HepG2 (cell line): ENCODE data around the gene SP7. TPM values are rescaled to one million over a fixed set of nuclear protein-coding genes. Genes with fewer than 3 reads are reported as not detected.

Source experiments
- BCL6 ChIP-seq: IDR thresholded peaks from 2 replicates; pipeline ENCODE4 v1.6.1; 2016; ENCODE audit warnings: missing genetic modification reagents, missing compliant biosample characterization
- DPF2 ChIP-seq: sonication (generic); formaldehyde crosslinking; IDR thresholded peaks from 2 replicates; pipeline ENCODE4 v1.4.0; 2020; ENCODE audit warnings: mild to moderate bottlenecking, low read depth, missing genetic modification reagents, borderline replicate concordance
- JARID2 ChIP-seq: sonication (generic); formaldehyde crosslinking; IDR thresholded peaks from 2 replicates; pipeline ENCODE4 v1.8.1; 2023; ENCODE audit warnings: missing genetic modification reagents, inconsistent platforms; ENCODE audit not compliant: insufficient replicate concordance
- KDM3A ChIP-seq: IDR thresholded peaks from 2 replicates; pipeline ENCODE4 v1.6.1; 2018; ENCODE audit warnings: low read depth, missing compliant biosample characterization
- KDM5B ChIP-seq: sonication (generic); formaldehyde crosslinking; IDR thresholded peaks from 2 replicates; pipeline ENCODE4 v1.4.0; 2020; ENCODE audit warnings: missing genetic modification reagents, mild to moderate bottlenecking, borderline replicate concordance
- PAXIP1 ChIP-seq: sonication (generic); formaldehyde crosslinking; conservative IDR thresholded peaks from 2 replicates; pipeline ENCODE4 v1.4.0; 2020; ENCODE audit warnings: mild to moderate bottlenecking, missing genetic modification reagents, moderate library complexity
- REPIN1 ChIP-seq: sonication (generic); formaldehyde crosslinking; IDR thresholded peaks from 2 replicates; pipeline ENCODE4 v1.8.0; 2022; ENCODE audit warnings: missing genetic modification reagents, low read depth, mild to moderate bottlenecking, borderline replicate concordance
- RFX1 ChIP-seq: fragments of 450-650 bp; IDR thresholded peaks from 2 replicates; pipeline ENCODE4 v1.6.1; 2017
- SIN3B ChIP-seq: fragments of 150-350 bp; IDR thresholded peaks from 2 replicates; pipeline ENCODE4 v1.6.1; 2014; ENCODE audit warnings: low read length
- STAG1 ChIP-seq: sonication (generic); formaldehyde crosslinking; IDR thresholded peaks from 2 replicates; pipeline ENCODE4 v1.4.0; 2020; ENCODE audit warnings: missing genetic modification reagents
- ZFP91 ChIP-seq: sonication (generic); formaldehyde crosslinking; IDR thresholded peaks from 2 replicates; pipeline ENCODE4 v1.9.0; 2022; ENCODE audit warnings: missing genetic modification reagents, mild to moderate bottlenecking, borderline replicate concordance
- ZMYM4 ChIP-seq: sonication (generic); formaldehyde crosslinking; IDR thresholded peaks from 2 replicates; pipeline ENCODE4 v1.8.1; 2023; ENCODE audit warnings: mild to moderate bottlenecking, missing genetic modification reagents
- ZNF160 ChIP-seq: sonication (generic); formaldehyde crosslinking; IDR thresholded peaks from 2 replicates; pipeline ENCODE4 v1.8.0; 2022; ENCODE audit warnings: mild to moderate bottlenecking, inconsistent platforms, missing genetic modification reagents
- ZNF431 ChIP-seq: sonication (generic); formaldehyde crosslinking; IDR thresholded peaks from 2 replicates; pipeline ENCODE4 v1.9.0; 2022; ENCODE audit warnings: missing genetic modification reagents, low read depth, mild to moderate bottlenecking, borderline replicate concordance
- ZNF546 ChIP-seq: sonication (generic); formaldehyde crosslinking; conservative IDR thresholded peaks from 2 replicates; pipeline ENCODE4 v1.8.1; 2023; ENCODE audit warnings: mild to moderate bottlenecking, missing genetic modification reagents
- ZNF576 ChIP-seq: sonication (generic); formaldehyde crosslinking; IDR thresholded peaks from 2 replicates; pipeline ENCODE4 v1.4.0; 2020; ENCODE audit warnings: mild to moderate bottlenecking, missing genetic modification reagents
- ZNF616 ChIP-seq: sonication (generic); formaldehyde crosslinking; IDR thresholded peaks from 2 replicates; pipeline ENCODE4 v1.5.0; 2020; ENCODE audit warnings: low read depth, mild to moderate bottlenecking, missing genetic modification reagents
- ZNF891 ChIP-seq: sonication (generic); formaldehyde crosslinking; IDR thresholded peaks from 2 replicates; pipeline ENCODE4 v1.5.0; 2020; ENCODE audit warnings: mild to moderate bottlenecking, missing genetic modification reagents
- polyA plus RNA-seq, 8 experiments: library from polyadenylated mRNA; depleted of rRNA in 3 of 8; stranded (reverse) in 7 of 8; unstranded in 1 of 8; fragments of >200 nt; fragmentation: Illumina TruSeq in 4 of 8; extraction: Trizol in 4 of 8; gene quantifications; 2 replicates each; pipeline versions ENCODE4 v1.2.1 to v1.2.3, GENCODE V29; 2011 to 2016; ENCODE audit warnings: low read depth in 4 of 8, missing spikeins in 1 of 8, mixed read lengths in 1 of 8; ENCODE audit not compliant: insufficient read depth in 1 of 8
- total RNA-seq, 5 experiments: library from RNA; depleted of rRNA; stranded (reverse); fragments of >200 nt; fragmentation: Illumina TruSeq; extraction: Trizol; gene quantifications; 2 replicates each; pipeline ENCODE4 v1.2.3, GENCODE V29; 2016; ENCODE audit warnings: low read depth in 1 of 5
- TF ChIP-seq, protein P1 (sequence below): sonication (generic); formaldehyde crosslinking; IDR thresholded peaks from 2 replicates; pipeline ENCODE4 v1.8.1; 2022; ENCODE audit warnings: low read depth, mild to moderate bottlenecking, missing genetic modification reagents

SP7 gene
- total and polyA plus RNA-seq, 2 of the 13 experiments (the other 11 are each of a cell fraction or from before 2014, with no cell fraction given): not detected

DNA sequence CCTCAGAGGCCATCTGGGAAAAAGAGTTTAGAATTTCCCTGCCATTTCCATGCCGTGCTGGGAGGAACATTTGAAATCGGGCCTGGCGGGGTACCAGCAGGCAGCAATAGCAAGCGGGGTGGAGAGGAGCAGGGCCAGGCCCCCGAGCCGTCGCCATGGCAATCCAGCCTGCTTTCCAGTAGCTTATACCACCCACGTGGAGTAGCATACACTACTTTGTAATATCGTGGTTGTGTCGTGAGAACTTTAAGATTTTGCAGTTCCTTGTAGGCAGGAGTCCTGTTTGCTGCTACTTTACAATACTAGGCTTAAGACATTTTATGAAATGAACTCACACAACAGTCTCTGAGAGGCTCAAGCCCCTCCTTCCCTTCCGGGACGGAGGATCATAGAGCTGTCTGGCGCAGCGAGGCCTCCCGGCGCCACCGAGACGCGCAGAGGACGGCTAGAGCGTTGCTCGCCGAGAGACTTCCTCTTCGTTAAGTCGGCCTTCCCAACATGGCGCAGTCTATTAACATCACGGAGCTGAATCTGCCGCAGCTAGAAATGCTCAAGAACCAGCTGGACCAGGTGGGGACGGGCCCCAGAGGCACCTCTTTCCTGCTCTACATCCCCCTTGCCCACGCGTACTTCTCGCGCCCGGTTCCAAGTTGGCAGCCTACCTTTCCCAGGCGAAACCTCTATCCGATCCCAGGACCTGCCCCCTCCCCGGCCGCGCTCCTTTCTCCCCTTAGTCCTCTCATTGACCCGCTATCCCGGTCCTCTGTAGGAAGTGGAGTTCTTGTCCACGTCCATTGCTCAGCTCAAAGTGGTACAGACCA, 40.9 kb downstream of the SP7 start, which contains the start of gene PFDN5 (continued):
- TF ChIP-seq, protein P1, sequence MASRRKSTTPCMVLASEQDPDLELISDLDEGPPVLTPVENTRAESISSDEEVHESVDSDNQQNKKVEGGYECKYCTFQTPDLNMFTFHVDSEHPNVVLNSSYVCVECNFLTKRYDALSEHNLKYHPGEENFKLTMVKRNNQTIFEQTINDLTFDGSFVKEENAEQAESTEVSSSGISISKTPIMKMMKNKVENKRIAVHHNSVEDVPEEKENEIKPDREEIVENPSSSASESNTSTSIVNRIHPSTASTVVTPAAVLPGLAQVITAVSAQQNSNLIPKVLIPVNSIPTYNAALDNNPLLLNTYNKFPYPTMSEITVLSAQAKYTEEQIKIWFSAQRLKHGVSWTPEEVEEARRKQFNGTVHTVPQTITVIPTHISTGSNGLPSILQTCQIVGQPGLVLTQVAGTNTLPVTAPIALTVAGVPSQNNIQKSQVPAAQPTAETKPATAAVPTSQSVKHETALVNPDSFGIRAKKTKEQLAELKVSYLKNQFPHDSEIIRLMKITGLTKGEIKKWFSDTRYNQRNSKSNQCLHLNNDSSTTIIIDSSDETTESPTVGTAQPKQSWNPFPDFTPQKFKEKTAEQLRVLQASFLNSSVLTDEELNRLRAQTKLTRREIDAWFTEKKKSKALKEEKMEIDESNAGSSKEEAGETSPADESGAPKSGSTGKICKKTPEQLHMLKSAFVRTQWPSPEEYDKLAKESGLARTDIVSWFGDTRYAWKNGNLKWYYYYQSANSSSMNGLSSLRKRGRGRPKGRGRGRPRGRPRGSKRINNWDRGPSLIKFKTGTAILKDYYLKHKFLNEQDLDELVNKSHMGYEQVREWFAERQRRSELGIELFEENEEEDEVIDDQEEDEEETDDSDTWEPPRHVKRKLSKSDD (CRISPR knock-in tag): 0 out of 2 replicates have a peak, but pooled peaks have one; percentile 74
- TF ChIP-seq JARID2 (CRISPR knock-in tag) (no peak), BCL6 (peak; percentile 54; the same call in 1 of the 2 replicates), KDM5B (CRISPR knock-in tag) (peak; percentile 34; the same call in 1 of the 2 replicates), ZNF160 (CRISPR knock-in tag) (peak; percentile 12; the same call in 1 of the 2 replicates), ZNF891 (CRISPR knock-in tag) (0 out of 2 replicates have a peak, but pooled peaks have one; percentile 18), SIN3B (peak; percentile 64; the same call in 1 of the 2 replicates), ZNF546 (CRISPR knock-in tag) (no peak), ZNF576 (CRISPR knock-in tag) (no peak), ZFP91 (peak; percentile 82), ZNF431 (CRISPR knock-in tag) (0 out of 2 replicates have a peak, but pooled peaks have one; percentile 54), ZNF616 (CRISPR knock-in tag) (no peak), REPIN1 (peak; percentile 59; the same call in 1 of the 2 replicates), KDM3A (CRISPR knock-in tag) (0 out of 2 replicates have a peak, but pooled peaks have one; percentile 56), ZMYM4 (CRISPR knock-in tag) (peak; percentile 54; the same call in 1 of the 2 replicates), PAXIP1 (CRISPR knock-in tag) (peak; percentile 33; the same call in 1 of the 2 replicates), DPF2 (CRISPR knock-in tag) (no peak), RFX1 (peak; percentile 84), STAG1 (CRISPR knock-in tag) (0 out of 2 replicates have a peak, but pooled peaks have one; percentile 6)
